Osteocyte (in vitro differentiated cells): Measurements from ENCODE around the gene VWF. TPM values are rescaled to one million over a fixed set of nuclear protein-coding genes. Genes with fewer than 3 reads are reported as not detected.

ENCODE experiments used
- DNase-seq: peaks from one replicate; pipeline ENCODE4 v3.0.0; 2021; ENCODE audit warnings: mixed read lengths; ENCODE audit not compliant: unreplicated experiment; ENCODE audit errors: extremely low spot score
- H3K27ac Mint-ChIP-seq: one replicate; pipeline ENCODE4 v1.8.0; 2021; ENCODE audit warnings: mild to moderate bottlenecking, mixed read lengths; ENCODE audit not compliant: unreplicated experiment
- H3K27me3 Mint-ChIP-seq: one replicate; pipeline ENCODE4 v1.8.0; 2021; ENCODE audit warnings: mixed read lengths; ENCODE audit not compliant: unreplicated experiment
- H3K36me3 Mint-ChIP-seq: one replicate; pipeline ENCODE4 v1.8.0; 2021; ENCODE audit warnings: mixed read lengths; ENCODE audit not compliant: unreplicated experiment
- H3K4me1 Mint-ChIP-seq: one replicate; pipeline ENCODE4 v1.8.0; 2021; ENCODE audit warnings: mixed read lengths; ENCODE audit not compliant: unreplicated experiment
- H3K4me3 Mint-ChIP-seq: one replicate; pipeline ENCODE4 v1.8.0; 2021; ENCODE audit warnings: mild to moderate bottlenecking, moderate library complexity, mixed read lengths; ENCODE audit not compliant: unreplicated experiment
- H3K9me3 Mint-ChIP-seq: one replicate; pipeline ENCODE4 v1.8.0; 2021; ENCODE audit warnings: mixed read lengths; ENCODE audit not compliant: unreplicated experiment
- total RNA-seq: library from RNA; stranded (reverse); gene quantifications from 2 replicates; pipeline ENCODE4 v1.2.1, GENCODE V29; 2021
- TF ChIP-seq, protein P1 (sequence below): fragments of 200-600 bp; sonication (generic); IDR thresholded peaks from 2 replicates; pipeline ENCODE4 v1.5.0; 2021; ENCODE audit warnings: antibody characterized with exemption, mild to moderate bottlenecking, moderate library complexity

The VWF gene
- total RNA-seq, 1 donor from 2014 or later, result 0.13 TPM

DNA sequence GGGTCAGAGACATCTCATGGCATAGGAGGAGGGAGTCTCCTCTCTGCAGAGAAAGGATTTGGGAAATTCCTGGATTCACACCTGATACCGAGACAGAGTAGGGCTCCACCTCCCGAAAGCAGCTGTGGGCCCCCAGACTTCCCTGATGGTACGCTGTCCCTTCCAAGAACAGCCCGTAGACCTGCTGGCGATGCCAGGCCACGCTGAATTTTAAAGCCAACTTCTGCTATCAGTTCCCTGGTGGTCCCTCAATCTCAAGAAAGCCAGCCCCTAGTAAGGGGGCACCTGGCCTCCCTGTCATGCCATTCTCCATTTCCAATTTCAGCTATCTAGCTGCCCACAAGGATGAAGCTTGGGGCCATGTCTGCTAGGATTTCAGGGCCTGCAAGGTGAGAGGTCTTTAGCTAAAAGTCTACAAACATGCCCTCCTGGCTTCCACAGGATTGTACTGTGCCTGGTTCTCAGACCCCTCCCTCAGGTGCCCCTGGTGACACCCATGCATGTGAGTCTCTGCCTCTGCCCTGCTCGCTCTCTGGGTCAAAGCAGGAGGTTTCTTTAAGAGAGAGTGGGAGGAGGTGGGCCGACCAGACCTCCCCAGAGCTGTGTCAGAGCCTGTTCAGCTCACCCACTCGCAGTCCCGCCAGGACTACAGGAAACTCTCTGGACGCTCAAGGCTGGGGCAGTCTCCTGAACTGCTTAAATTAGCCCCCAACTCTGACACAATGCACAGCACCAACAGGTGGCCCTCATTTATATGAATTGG lies 209.9 kb downstream of the VWF start:
- Mint-ChIP-seq H3K4me1 (no peaks in the 10 kb centered on the region), H3K36me3 (no peaks in the 10 kb centered on the region), H3K27ac (no peak overlapping the region), H3K9me3 (no peaks in the 10 kb centered on the region), H3K27me3 (peaks cover 21% of the 10 kb centered on the region), H3K4me3 (no peak overlapping the region)
- TF ChIP-seq, protein P1, sequence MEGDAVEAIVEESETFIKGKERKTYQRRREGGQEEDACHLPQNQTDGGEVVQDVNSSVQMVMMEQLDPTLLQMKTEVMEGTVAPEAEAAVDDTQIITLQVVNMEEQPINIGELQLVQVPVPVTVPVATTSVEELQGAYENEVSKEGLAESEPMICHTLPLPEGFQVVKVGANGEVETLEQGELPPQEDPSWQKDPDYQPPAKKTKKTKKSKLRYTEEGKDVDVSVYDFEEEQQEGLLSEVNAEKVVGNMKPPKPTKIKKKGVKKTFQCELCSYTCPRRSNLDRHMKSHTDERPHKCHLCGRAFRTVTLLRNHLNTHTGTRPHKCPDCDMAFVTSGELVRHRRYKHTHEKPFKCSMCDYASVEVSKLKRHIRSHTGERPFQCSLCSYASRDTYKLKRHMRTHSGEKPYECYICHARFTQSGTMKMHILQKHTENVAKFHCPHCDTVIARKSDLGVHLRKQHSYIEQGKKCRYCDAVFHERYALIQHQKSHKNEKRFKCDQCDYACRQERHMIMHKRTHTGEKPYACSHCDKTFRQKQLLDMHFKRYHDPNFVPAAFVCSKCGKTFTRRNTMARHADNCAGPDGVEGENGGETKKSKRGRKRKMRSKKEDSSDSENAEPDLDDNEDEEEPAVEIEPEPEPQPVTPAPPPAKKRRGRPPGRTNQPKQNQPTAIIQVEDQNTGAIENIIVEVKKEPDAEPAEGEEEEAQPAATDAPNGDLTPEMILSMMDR, result no peak
- DNase-seq, result peak; percentile 69

DNA sequence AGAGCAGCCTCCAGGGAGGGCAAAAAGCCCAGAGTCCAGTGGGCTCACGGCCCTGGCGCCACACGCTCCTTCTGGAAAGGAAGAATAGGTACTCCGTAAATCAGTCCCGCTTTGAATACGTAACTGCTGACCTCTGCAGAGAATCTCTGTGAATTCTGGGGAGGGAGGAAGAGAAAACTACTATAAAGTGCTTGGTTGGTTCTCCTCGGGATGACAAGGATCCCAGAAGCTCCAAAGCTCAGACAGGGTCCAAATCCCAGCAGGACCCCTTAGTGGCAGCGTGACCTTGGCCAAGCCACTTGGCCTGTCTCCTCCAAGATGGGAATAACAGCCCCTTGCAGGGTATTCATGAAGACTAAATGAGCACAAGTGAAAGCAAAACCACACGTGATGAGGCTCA lies 211.1 kb downstream of the VWF start:
- Mint-ChIP-seq H3K27me3 (peaks cover 23% of the 10 kb centered on the region), H3K27ac (no peak overlapping the region), H3K36me3 (no peaks in the 10 kb centered on the region), H3K4me3 (no peak overlapping the region), H3K9me3 (no peaks in the 10 kb centered on the region), H3K4me1 (no peaks in the 10 kb centered on the region)
- peak; percentile 68 for DNase-seq
- TF ChIP-seq, protein P1, result no peak

DNA sequence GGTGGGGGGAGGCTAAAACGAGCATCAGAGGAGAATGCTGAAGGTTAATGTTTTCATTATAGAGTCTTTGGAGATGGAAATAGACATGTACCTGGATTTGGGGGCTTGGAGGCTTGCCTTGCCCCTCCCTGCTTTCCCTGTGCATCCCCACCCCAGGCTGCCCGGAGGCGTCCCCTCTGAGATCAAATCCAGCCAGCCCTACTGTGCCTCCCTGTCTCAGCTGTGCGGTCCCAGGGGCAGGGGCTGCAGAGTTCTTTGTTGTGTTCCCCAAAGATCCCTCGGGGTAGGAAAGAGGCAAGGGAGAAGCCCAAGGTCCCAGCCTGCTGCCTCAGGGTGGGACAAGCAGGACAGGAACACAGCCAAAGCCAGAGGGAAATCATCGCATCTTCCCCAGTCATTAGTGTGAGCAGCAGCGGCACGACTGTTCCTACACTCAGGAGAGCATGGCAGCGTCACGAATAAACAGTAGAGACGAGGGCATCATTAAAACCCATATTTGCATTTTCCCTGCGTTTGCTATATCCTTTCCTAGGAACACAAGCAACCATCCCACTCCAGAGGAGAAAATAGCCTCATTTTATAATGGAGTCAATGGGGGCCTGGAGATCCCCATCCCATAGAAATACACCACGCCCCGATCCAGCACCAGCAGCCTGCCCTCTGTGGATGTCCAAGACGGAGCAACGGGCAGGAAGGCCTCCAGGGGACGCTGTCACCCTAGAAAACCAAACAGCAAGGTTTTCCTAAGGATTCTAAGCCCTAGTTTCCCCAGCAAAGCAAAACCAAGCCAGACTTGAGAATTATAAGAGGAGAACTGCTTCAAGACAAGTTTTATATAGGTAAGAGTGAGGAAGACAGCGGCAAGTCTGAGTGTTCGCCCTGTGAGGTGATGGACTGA lies 211.8 kb downstream of the VWF start:
- H3K27me3 Mint-ChIP-seq, result peaks cover 23% of the 10 kb centered on the region
- H3K4me3 Mint-ChIP-seq, result no peak overlapping the region
- no peak overlapping the region for H3K27ac Mint-ChIP-seq
- no peaks in the 10 kb centered on the region for H3K9me3 Mint-ChIP-seq
- TF ChIP-seq, protein P1, result peak; percentile 37
- H3K36me3 Mint-ChIP-seq, result no peaks in the 10 kb centered on the region
- peak; percentile 80 for DNase-seq
- no peaks in the 10 kb centered on the region for H3K4me1 Mint-ChIP-seq

DNA sequence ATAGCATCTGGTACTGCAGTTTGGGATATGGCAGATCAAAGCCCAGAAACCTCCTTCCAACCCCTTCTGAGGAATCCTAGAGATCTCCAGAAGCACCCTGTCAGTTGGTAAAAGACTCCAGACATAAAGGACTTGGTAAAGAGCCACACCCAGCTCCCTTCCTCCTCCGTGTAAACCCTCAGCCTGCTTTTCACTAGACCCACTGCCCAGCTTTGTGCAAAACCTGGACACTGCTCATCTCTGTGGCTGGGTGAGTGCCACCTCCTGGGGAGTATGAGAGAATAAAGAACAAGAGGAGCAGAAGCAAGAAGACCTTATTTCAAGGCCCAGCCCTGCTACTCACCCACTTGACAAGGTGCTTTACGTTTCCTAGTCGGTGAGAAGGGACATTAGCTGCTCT lies 212.5 kb downstream of the VWF start:
- H3K27me3 Mint-ChIP-seq, result peaks cover 23% of the 10 kb centered on the region
- H3K4me1 Mint-ChIP-seq, result no peaks in the 10 kb centered on the region
- no peak overlapping the region for H3K27ac Mint-ChIP-seq

More for the DNA sequence above, 212.5 kb downstream of the VWF start:
- no peaks in the 10 kb centered on the region for H3K9me3 Mint-ChIP-seq
- H3K4me3 Mint-ChIP-seq, result no peak overlapping the region
- H3K36me3 Mint-ChIP-seq, result no peaks in the 10 kb centered on the region
- DNase-seq, result no peak
- TF ChIP-seq, protein P1, result no peak
